ENCODE data around the gene DNAL1.

Gene DNAL1

GRCh38 chr14:73727166-73727565 is 82.4 kb downstream of the DNAL1 start:
- Mint-ChIP-seq H3K36me3 (peaks cover 34% of the 10 kb centered on the region), H3K27me3 (no peaks in the 10 kb centered on the region), H3K9me3 (no peaks in the 10 kb centered on the region), H3K4me3 (no peak overlapping the region), H3K27ac (no peak overlapping the region), H3K4me1 (peaks cover 14% of the 10 kb centered on the region)
- no peak for DNase-seq (ENCODE audit: low spot score in 2 of 2)
- no peak for ATAC-seq (ENCODE audit: low read depth)

- Mint-ChIP-seq H3K4me3 (no peak overlapping the region), H3K27ac (peak overlapping the region; percentile 76), H3K27me3 (no peaks in the 10 kb centered on the region), H3K36me3 (peaks cover 24% of the 10 kb centered on the region), H3K4me1 (peaks cover 14% of the 10 kb centered on the region), H3K9me3 (no peaks in the 10 kb centered on the region)
- peak; percentile 87 to 94 for DNase-seq (ENCODE audit: low spot score in 2 of 2)
- ATAC-seq (ENCODE audit: low read depth) = peak; percentile 96
Measured at GRCh38 chr14:73728717-73729330, 84.0 kb downstream of the DNAL1 start.

- Mint-ChIP-seq H3K36me3 (peaks cover 29% of the 10 kb centered on the region), H3K27me3 (no peaks in the 10 kb centered on the region), H3K27ac (peak overlapping the region; percentile 78), H3K4me3 (no peak overlapping the region), H3K9me3 (no peaks in the 10 kb centered on the region), H3K4me1 (peaks cover 14% of the 10 kb centered on the region)
- ATAC-seq (ENCODE audit: low read depth) (no peak), DNase-seq (ENCODE audit: low spot score in 2 of 2) (no peak)
Measured at GRCh38 chr14:73729556-73730265, 84.9 kb downstream of the DNAL1 start.

- no peak for DNase-seq (ENCODE audit: low spot score in 2 of 2)
- ATAC-seq (ENCODE audit: low read depth) = no peak
- peaks cover 14% of the 10 kb centered on the region for H3K4me1 Mint-ChIP-seq
- no peaks in the 10 kb centered on the region for H3K27me3 Mint-ChIP-seq
- peaks cover 31% of the 10 kb centered on the region for H3K36me3 Mint-ChIP-seq
- no peaks in the 10 kb centered on the region for H3K9me3 Mint-ChIP-seq
- H3K27ac Mint-ChIP-seq = peak overlapping the region; percentile 78
- H3K4me3 Mint-ChIP-seq = no peak overlapping the region
Measured at GRCh38 chr14:73731111-73731510, 86.3 kb downstream of the DNAL1 start.

- ATAC-seq (ENCODE audit: low read depth) = no peak
Measured at GRCh38 chr14:73732006-73732405, 87.2 kb downstream of the DNAL1 start.

GRCh38 chr14:73736842-73737241 is 92.1 kb downstream of the DNAL1 start:
- DNase-seq (ENCODE audit: low spot score in 2 of 2) (no peak), ATAC-seq (ENCODE audit: low read depth) (no peak)
- no peaks in the 10 kb centered on the region for H3K27me3 Mint-ChIP-seq
- peaks cover 16% of the 10 kb centered on the region for H3K4me1 Mint-ChIP-seq
- no peaks in the 10 kb centered on the region for H3K9me3 Mint-ChIP-seq
- H3K27ac Mint-ChIP-seq = peak overlapping the region; percentile 41
- H3K36me3 Mint-ChIP-seq = peaks cover 15% of the 10 kb centered on the region
- no peak overlapping the region for H3K4me3 Mint-ChIP-seq

More at GRCh38 chr14:73732006-73732405, 87.2 kb downstream of the DNAL1 start:
- H3K9me3 Mint-ChIP-seq = no peaks in the 10 kb centered on the region
- peak overlapping the region; percentile 41 for H3K27ac Mint-ChIP-seq
- peaks cover 14% of the 10 kb centered on the region for H3K4me1 Mint-ChIP-seq
- no peak for DNase-seq (ENCODE audit: low spot score in 2 of 2)
- no peak overlapping the region for H3K4me3 Mint-ChIP-seq
- peaks cover 31% of the 10 kb centered on the region for H3K36me3 Mint-ChIP-seq
- H3K27me3 Mint-ChIP-seq = no peaks in the 10 kb centered on the region

- H3K27ac Mint-ChIP-seq = peak overlapping the region; percentile 35
- no peaks in the 10 kb centered on the region for H3K9me3 Mint-ChIP-seq
- DNase-seq (ENCODE audit: low spot score in 2 of 2) (no peak), ATAC-seq (ENCODE audit: low read depth) (no peak)
- no peaks in the 10 kb centered on the region for H3K27me3 Mint-ChIP-seq
- H3K36me3 Mint-ChIP-seq = peaks cover 15% of the 10 kb centered on the region
- H3K4me1 Mint-ChIP-seq = peaks cover 31% of the 10 kb centered on the region
- H3K4me3 Mint-ChIP-seq = no peak overlapping the region
Measured at GRCh38 chr14:73738518-73739173, 93.9 kb downstream of the DNAL1 start.

- Mint-ChIP-seq H3K4me1 (peaks cover 37% of the 10 kb centered on the region), H3K4me3 (no peak overlapping the region), H3K9me3 (no peaks in the 10 kb centered on the region), H3K36me3 (peaks cover 14% of the 10 kb centered on the region), H3K27ac (peak overlapping the region; percentile 35), H3K27me3 (no peaks in the 10 kb centered on the region)
- DNase-seq (ENCODE audit: low spot score in 2 of 2) = no peak
- no peak for ATAC-seq (ENCODE audit: low read depth)
Measured at GRCh38 chr14:73739174-73739898, 94.5 kb downstream of the DNAL1 start.

GRCh38 chr14:73739899-73740617 is 95.3 kb downstream of the DNAL1 start:
- Mint-ChIP-seq H3K9me3 (no peaks in the 10 kb centered on the region), H3K4me1 (peaks cover 45% of the 10 kb centered on the region), H3K4me3 (no peak overlapping the region), H3K27ac (no peak overlapping the region), H3K27me3 (no peaks in the 10 kb centered on the region), H3K36me3 (peaks cover 7% of the 10 kb centered on the region)
- ATAC-seq (ENCODE audit: low read depth) (no peak), DNase-seq (ENCODE audit: low spot score in 2 of 2) (no peak)

GRCh38 chr14:73740618-73741326 is 96.0 kb downstream of the DNAL1 start:
- Mint-ChIP-seq H3K36me3 (peaks cover 6% of the 10 kb centered on the region), H3K27me3 (no peaks in the 10 kb centered on the region), H3K4me3 (peak overlapping the region; percentile 82), H3K9me3 (no peaks in the 10 kb centered on the region), H3K27ac (no peak overlapping the region), H3K4me1 (peaks cover 51% of the 10 kb centered on the region)
- DNase-seq (ENCODE audit: low spot score in 2 of 2) = no peak
- no peak for ATAC-seq (ENCODE audit: low read depth)

GRCh38 chr14:73741386-73741875 is 96.6 kb downstream of the DNAL1 start:
- Mint-ChIP-seq H3K36me3 (peaks cover 6% of the 10 kb centered on the region), H3K27ac (peak overlapping the region; percentile 90), H3K9me3 (no peaks in the 10 kb centered on the region), H3K27me3 (no peaks in the 10 kb centered on the region), H3K4me3 (peak overlapping the region; percentile 82), H3K4me1 (peaks cover 51% of the 10 kb centered on the region)
- peak in 1 of 2 donors; percentile 37 for DNase-seq (ENCODE audit: low spot score in 2 of 2)
- ATAC-seq (ENCODE audit: low read depth) = peak; percentile 77

- no peaks in the 10 kb centered on the region for H3K27me3 Mint-ChIP-seq
- peaks cover 4% of the 10 kb centered on the region for H3K36me3 Mint-ChIP-seq
- DNase-seq (ENCODE audit: low spot score in 2 of 2) (no peak), ATAC-seq (ENCODE audit: low read depth) (peak; percentile 30)
- peak overlapping the region; percentile 90 for H3K27ac Mint-ChIP-seq
- peaks cover 55% of the 10 kb centered on the region for H3K4me1 Mint-ChIP-seq
- H3K4me3 Mint-ChIP-seq = peak overlapping the region; percentile 82
- H3K9me3 Mint-ChIP-seq = no peaks in the 10 kb centered on the region
Measured at GRCh38 chr14:73741876-73742519, 97.2 kb downstream of the DNAL1 start.
